K562 (cell line): ENCODE data around the gene MCU. TPM values are rescaled to one million over a fixed set of nuclear protein-coding genes. Genes with fewer than 3 reads are reported as not detected.

Experiments
- ATAC-seq: fragments of 200-7000 bp; cut with Tn5 transposase; 3 replicates; pipeline ENCODE4 v1.9.1; 2020; ENCODE audit warnings: moderate library complexity
- BruUV-seq: library from RNA; stranded (reverse); fragments of 400-500 nt; replicated peaks from 2 replicates; lab custom pipeline; 2021; lab: Mats Ljungman, UMichigan
- CTCF ChIA-PET: fragments of 300-600 bp; formaldehyde crosslinking; extraction: SDS; loops from one replicate; lab custom pipeline; 2021; ENCODE audit warnings: low intra/inter-chr PET ratio; lab: Yijun Ruan, JAX
- POLR2A ChIA-PET: fragments of 300-600, 350-650 bp; sonication (Branson Sonifier 250); formaldehyde crosslinking; extraction: SDS; loops from one replicate; lab custom pipeline; 2021; ENCODE audit warnings: antibody characterized with exemption, inconsistent platforms; lab: Yijun Ruan, JAX
- DNase-seq, 4 experiments: peaks; one replicate each; pipeline versions ENCODE4 v3.0.0 to v3.0.0-alpha.2; 2011 to 2018; ENCODE audit warnings: low spot score in 3 of 4, mixed read lengths in 3 of 4; ENCODE audit errors: extremely low read depth in 1 of 4
- FAIRE-seq: peaks from 2 replicates; lab custom pipeline; 2011; peaks lifted over from hg19 to GRCh38; lab: Jason Lieb, UNC
- H2AFZ ChIP-seq: 2 replicates; pipeline ENCODE4 v1.6.0; 2011; ENCODE audit warnings: low read depth, low read length, control low read depth, inconsistent platforms
- H3K27ac ChIP-seq: fragments of 200-600 bp; 3 replicates; pipeline ENCODE4 v1.8.0; 2011; ENCODE audit warnings: low read depth, mild to moderate bottlenecking, control low read depth, inconsistent platforms, low read length, moderate library complexity, mixed read lengths; ENCODE audit errors: extremely low read depth
- H3K27me3 ChIP-seq, 2 experiments: fragments of 300-600 bp in 1 of 2; 2 replicates in 1 of 2; 3 replicates in 1 of 2; pipeline versions ENCODE4 v1.6.0 to v1.8.0; 2011; ENCODE audit warnings: inconsistent platforms in 2 of 2, low read length in 2 of 2, mild to moderate bottlenecking in 1 of 2, mixed read lengths in 1 of 2, moderate library complexity in 1 of 2; ENCODE audit not compliant: control insufficient read depth in 2 of 2, insufficient read depth in 2 of 2
- H3K36me3 ChIP-seq: fragments of 300-600 bp; 3 replicates; pipeline ENCODE4 v1.8.0; 2011; ENCODE audit warnings: mild to moderate bottlenecking, low read length, inconsistent platforms; ENCODE audit not compliant: control insufficient read depth, insufficient read depth
- H3K4me1 ChIP-seq, 2 experiments: fragments of 200-600 bp in 1 of 2; replicated peaks in 1 of 2; 2 replicates in 1 of 2; 3 replicates in 1 of 2; pipeline versions ENCODE4 v1.5.1 to v1.8.0; 2011; ENCODE audit warnings: inconsistent platforms in 2 of 2, low read length in 2 of 2, mild to moderate bottlenecking in 1 of 2, mixed read lengths in 1 of 2, moderate library complexity in 1 of 2; ENCODE audit not compliant: control insufficient read depth in 2 of 2, insufficient read depth in 2 of 2
- H3K4me2 ChIP-seq: 2 replicates; pipeline ENCODE4 v1.6.1; 2011; ENCODE audit warnings: low read length, control low read depth, inconsistent platforms, mixed read lengths; ENCODE audit not compliant: insufficient read depth
- H3K4me3 ChIP-seq: fragments of 200-600 bp; sonication (generic), shearing (Covaris generic); 2 replicates; pipeline ENCODE4 v1.5.1; 2016; ENCODE audit warnings: control low read depth, inconsistent platforms
- H3K79me2 ChIP-seq: fragments of 200-600 bp; 3 replicates; pipeline ENCODE4 v1.8.0; 2011; ENCODE audit warnings: low read length, inconsistent platforms; ENCODE audit not compliant: control insufficient read depth, insufficient read depth
- H3K9ac ChIP-seq, 2 experiments: 2 replicates each; pipeline versions ENCODE4 v1.6.0 to v1.6.1; 2011; ENCODE audit warnings: low read depth in 2 of 2, low read length in 2 of 2, control low read depth in 1 of 2, inconsistent platforms in 1 of 2, mild to moderate bottlenecking in 1 of 2, mixed read lengths in 1 of 2; ENCODE audit not compliant: insufficient read depth in 1 of 2
- H3K9me1 ChIP-seq: one replicate; pipeline ENCODE4 v1.6.0; 2011; ENCODE audit warnings: inconsistent platforms, mild to moderate bottlenecking, low read length, moderate library complexity; ENCODE audit not compliant: control insufficient read depth, insufficient read depth
- H3K9me3 ChIP-seq: replicated peaks from 2 replicates; pipeline ENCODE4 v1.5.1; 2011; ENCODE audit warnings: low read depth, low read length, inconsistent platforms; ENCODE audit not compliant: control insufficient read depth, insufficient read depth
- H4K20me1 ChIP-seq: replicated peaks from 2 replicates; pipeline ENCODE4 v1.6.1; 2011; ENCODE audit warnings: low read length, inconsistent platforms, mixed read lengths; ENCODE audit not compliant: control insufficient read depth, insufficient read depth
- CCNT2 ChIP-seq: IDR thresholded peaks from 2 replicates; pipeline ENCODE4 v1.6.1; 2011; ENCODE audit warnings: borderline replicate concordance, low read depth, mild to moderate bottlenecking, moderate library complexity, mixed read lengths, low read length; ENCODE audit not compliant: insufficient read length; ENCODE audit errors: extremely low read depth
- ELK1 ChIP-seq: sonication (generic); formaldehyde crosslinking; IDR thresholded peaks from 2 replicates; pipeline ENCODE4 v1.8.1; 2022; ENCODE audit warnings: missing genetic modification reagents
- EZH2 ChIP-seq: IDR thresholded peaks from 2 replicates; pipeline ENCODE4 v1.6.1; 2012; ENCODE audit warnings: low read depth, mild to moderate bottlenecking, inconsistent platforms, low read length, borderline replicate concordance
- GTF2F1 ChIP-seq: IDR thresholded peaks from 2 replicates; pipeline ENCODE4 v1.6.1; 2011; ENCODE audit warnings: low read depth, low read length, improper control_type of control experiment
- NKRF ChIP-seq: fragments of 450-650 bp; IDR thresholded peaks from 2 replicates; pipeline ENCODE4 v1.6.1; 2016; ENCODE audit warnings: borderline replicate concordance
- PCBP2 ChIP-seq: fragments of 200-400 bp; formaldehyde crosslinking; IDR thresholded peaks from 2 replicates; pipeline ENCODE4 v1.6.1; 2018; ENCODE audit warnings: low read length, low read depth, mild to moderate bottlenecking, moderate library complexity; ENCODE audit not compliant: poor library complexity, severe bottlenecking
- PHF8 ChIP-seq: fragments of 200-600 bp; sonication (generic); IDR thresholded peaks from 2 replicates; pipeline ENCODE4 v1.6.1; 2012; ENCODE audit warnings: mixed run types, mild to moderate bottlenecking, inconsistent platforms, low read length, moderate library complexity, borderline replicate concordance
- SMAD3 ChIP-seq: fragments of 450-650 bp; formaldehyde crosslinking; conservative IDR thresholded peaks from 2 replicates; pipeline ENCODE4 v1.4.0; 2020; ENCODE audit warnings: mild to moderate bottlenecking
- TRIM28 ChIP-seq: fragments of 450-650 bp; IDR thresholded peaks from 2 replicates; pipeline ENCODE4 v1.6.1; 2017
- ZBTB8A ChIP-seq: fragments of 450-650 bp; IDR thresholded peaks from 2 replicates; pipeline ENCODE4 v1.6.1; 2018; ENCODE audit warnings: mild to moderate bottlenecking, moderate library complexity; ENCODE audit not compliant: partially characterized antibody
- WGBS: fragments of 100-300 bp; shearing (Covaris generic); methylation state at CpG from one replicate; pipeline ENCODE4 v1.1.6; 2016; ENCODE audit warnings: low coverage, mixed read lengths; ENCODE audit not compliant: insufficient coverage; ENCODE audit errors: missing lambda C conversion rate; 5-methylcytosine and 5-hydroxymethylcytosine counted together
- in situ Hi-C: fragments of 300-500 bp; cut with MboI; formaldehyde crosslinking; loops from 4 replicates; pipeline ENCODE4 v1.15.0; 2018; ENCODE audit warnings: inconsistent platforms, mixed read lengths
- intact Hi-C: fragments of 100-400 bp; cut with micrococcal nuclease; formaldehyde crosslinking; loops from 2 replicates; pipeline ENCODE4 v1.14.2; 2022
- polyA plus RNA-seq, 8 experiments: library from polyadenylated mRNA; depleted of rRNA in 4 of 8; stranded (reverse) in 5 of 8; unstranded in 3 of 8; fragments of >200 nt; fragmentation: Nextera tagmentation in 2 of 8; fragmentation: Illumina TruSeq in 1 of 8; extraction: Ambion mirVana in 2 of 8; extraction: Trizol in 1 of 8; gene quantifications; 2 replicates each; pipeline versions ENCODE4 v1.2.1 to v1.2.3, GENCODE V29; 2011 to 2014; ENCODE audit warnings: inconsistent platforms in 1 of 8, missing spikeins in 1 of 8
- total RNA-seq, 7 experiments: library from RNA; depleted of rRNA in 6 of 7; stranded (reverse); fragments of >200 nt in 6 of 7; fragmentation: Illumina TruSeq in 2 of 7; extraction: Trizol in 2 of 7; gene quantifications; 2 replicates each; pipeline versions ENCODE4 v1.2.1 to v1.2.3, GENCODE V29; 2011 to 2021; ENCODE audit warnings: low replicate concordance in 1 of 7

MCU gene
- total and polyA plus RNA-seq, 9 of the 15 experiments (the other 6 are each of a cell fraction or from before 2014, with no cell fraction given), result 8.2 to 88.8 (median 21.3) TPM

- in situ Hi-C loops, result no loop called here
Observed at GRCh38 chr10:72810976-72811375, 119.0 kb downstream of the MCU start.

More at GRCh38 chr10:72810976-72811375, 119.0 kb downstream of the MCU start:
- Histone ChIP-seq H3K9ac (no peak overlapping the region), H4K20me1 (0 out of 2 replicates have a peak, but pooled peaks cover 3% of the 10 kb centered on the region), H3K9me3 (no peaks in the 10 kb centered on the region), H3K4me2 (no peak overlapping the region), H3K27me3 (no peaks in the 10 kb centered on the region), H3K27ac (no peak overlapping the region), H3K4me1 (no peaks in the 10 kb centered on the region; a peak in 2 of 5 replicates), H3K36me3 (no peaks in the 10 kb centered on the region), H2AFZ (no peak overlapping the region), H3K4me3 (no peak overlapping the region), H3K9me1 (no peaks in the 10 kb centered on the region), H3K79me2 (no peaks in the 10 kb centered on the region)
- ATAC-seq (no peak), DNase-seq (no peak), FAIRE-seq (no peak)
- ChIA-PET POLR2A (interaction anchor here (0.6 to 1.1 kb wide), 2 partner anchors 27 to 221 kb away, joined by 3 to 4 read pairs; no protein-coding TSS in a partner anchor), CTCF (no interaction called here)
- BruUV-seq, result no TSS peak
- intact Hi-C loops, result no loop called here
- 71% methylated on average over 5 of the region's 5 CpGs for WGBS
- TF ChIP-seq GTF2F1 (no peak), SMAD3 (CRISPR knock-in tag) (no peak), PCBP2 (no peak), NKRF (no peak), ZBTB8A (no peak), TRIM28 (no peak), CCNT2 (no peak), PHF8 (no peak), EZH2 (no peak), ELK1 (CRISPR knock-in tag) (no peak)
